Right kidney (tissue), 9 donors: ENCODE measurements around the gene C1QB.

Experiments used
- DNase-seq: peaks from one replicate; pipeline ENCODE4 v3.0.0-alpha.2; 2016
- long read RNA-seq, 8 donors: transcript quantifications; one replicate each; lab custom pipeline, GENCODE V29; 2026

Gene C1QB, protein sequence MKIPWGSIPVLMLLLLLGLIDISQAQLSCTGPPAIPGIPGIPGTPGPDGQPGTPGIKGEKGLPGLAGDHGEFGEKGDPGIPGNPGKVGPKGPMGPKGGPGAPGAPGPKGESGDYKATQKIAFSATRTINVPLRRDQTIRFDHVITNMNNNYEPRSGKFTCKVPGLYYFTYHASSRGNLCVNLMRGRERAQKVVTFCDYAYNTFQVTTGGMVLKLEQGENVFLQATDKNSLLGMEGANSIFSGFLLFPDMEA
- long read RNA-seq, donor 1, transcript C1QB-203 (3 exons, 1,254 nt): major isoform, 7 of 8 reads
- long read RNA-seq, donor 1, partial matches to known transcripts: 0 of 8 reads
- long read RNA-seq, donor 1, other reads (novel, unspliced or antisense): 0 of 8 reads
- long read RNA-seq, donor 2, partial matches to known transcripts: 0 of 4 reads
- long read RNA-seq, donor 2, other reads (novel, unspliced or antisense): 0 of 4 reads
- long read RNA-seq, donor 3, partial matches to known transcripts: 0 of 2 reads
- long read RNA-seq, donor 3, other reads (novel, unspliced or antisense): 0 of 2 reads
- long read RNA-seq, donor 4, partial matches to known transcripts: 0 of 4 reads
- long read RNA-seq, donor 4, other reads (novel, unspliced or antisense): 0 of 4 reads
- long read RNA-seq, donor 5, transcript C1QB-203 (3 exons, 1,254 nt): major isoform, 6 of 6 reads
- long read RNA-seq, donor 5, partial matches to known transcripts: 0 of 6 reads
- long read RNA-seq, donor 5, other reads (novel, unspliced or antisense): 0 of 6 reads
- long read RNA-seq, donor 6, transcript C1QB-203 (3 exons, 1,254 nt): major isoform, 7 of 12 reads
- long read RNA-seq, donor 6, partial matches to known transcripts: 5 of 12 reads
- long read RNA-seq, donor 6, other reads (novel, unspliced or antisense): 0 of 12 reads
- long read RNA-seq, donor 7, transcript C1QB-203 (3 exons, 1,254 nt): major isoform, 6 of 6 reads
- long read RNA-seq, donor 7, partial matches to known transcripts: 0 of 6 reads
- long read RNA-seq, donor 7, other reads (novel, unspliced or antisense): 0 of 6 reads
- long read RNA-seq, donor 8, transcript C1QB-203 (3 exons, 1,254 nt): major isoform, 6 of 6 reads
- long read RNA-seq, donor 8, partial matches to known transcripts: 0 of 6 reads
- long read RNA-seq, donor 8, other reads (novel, unspliced or antisense): 0 of 6 reads

DNA sequence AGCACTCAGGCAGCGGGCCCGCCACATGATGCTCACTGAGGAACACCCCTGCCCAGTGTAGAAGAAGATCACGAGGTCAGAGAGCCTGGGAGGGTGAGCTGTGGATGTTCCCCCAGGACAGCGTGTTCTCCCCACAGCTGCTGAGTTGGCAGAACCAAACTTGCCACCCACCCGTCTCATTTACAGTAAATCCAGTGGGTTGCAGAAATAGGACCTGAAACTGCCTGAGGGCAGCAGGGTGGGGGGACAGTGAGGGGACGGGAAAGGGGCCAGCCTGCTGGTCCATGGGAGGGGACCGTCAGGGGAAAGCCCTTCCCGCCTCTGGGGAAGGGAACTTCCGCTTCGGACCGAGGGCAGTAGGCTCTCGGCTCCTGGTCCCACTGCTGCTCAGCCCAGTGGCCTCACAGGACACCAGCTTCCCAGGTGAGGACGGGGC, at the start of gene C1QB:
TSS of gene C1QB (plus strand) at position 356 of the 436 bp plus-strand sequence. CDS start 6,227 bp downstream, outside the sequence.
- no peak for DNase-seq

DNA sequence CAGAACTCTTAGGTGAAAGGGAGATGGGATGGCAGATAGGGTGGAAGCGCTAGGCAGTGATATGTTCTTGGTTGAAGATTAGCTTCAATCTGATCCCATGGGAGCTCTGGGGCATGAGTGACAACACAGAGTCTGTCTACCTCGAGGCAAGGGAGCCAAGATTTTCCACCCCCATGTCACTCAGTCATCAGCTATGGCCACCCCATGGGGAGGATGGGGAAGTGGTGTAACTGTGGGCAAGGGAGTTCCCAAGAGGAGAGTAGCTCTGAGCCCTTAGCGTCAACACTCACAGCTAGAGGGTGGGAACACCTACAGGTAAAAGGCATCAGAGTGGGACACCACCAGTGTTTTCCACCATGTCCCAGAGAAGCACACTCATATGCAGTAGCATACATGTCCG, 46.9 kb upstream of the C1QB start:
- no peak for DNase-seq

DNA sequence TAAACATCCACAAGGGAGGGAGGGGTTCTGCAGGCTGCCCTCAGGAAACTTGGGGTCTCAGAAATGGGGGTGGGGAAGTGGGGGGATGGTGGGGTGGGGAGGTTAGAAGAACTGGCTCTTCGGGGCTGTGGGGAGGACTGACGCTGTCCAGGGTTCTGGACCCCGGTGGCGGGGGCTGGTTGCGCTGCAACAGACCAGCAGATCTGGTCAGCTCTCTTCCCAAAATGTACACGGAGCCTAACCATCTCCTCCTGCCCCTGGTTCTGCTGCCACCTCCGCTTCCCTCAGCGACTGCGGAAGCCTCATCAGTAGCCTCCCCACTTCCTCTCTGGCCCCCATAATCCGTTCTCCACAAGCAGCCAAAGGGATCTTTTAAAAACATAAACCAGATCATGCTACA, 45.9 kb upstream of the C1QB start:
- DNase-seq: no peak

DNA sequence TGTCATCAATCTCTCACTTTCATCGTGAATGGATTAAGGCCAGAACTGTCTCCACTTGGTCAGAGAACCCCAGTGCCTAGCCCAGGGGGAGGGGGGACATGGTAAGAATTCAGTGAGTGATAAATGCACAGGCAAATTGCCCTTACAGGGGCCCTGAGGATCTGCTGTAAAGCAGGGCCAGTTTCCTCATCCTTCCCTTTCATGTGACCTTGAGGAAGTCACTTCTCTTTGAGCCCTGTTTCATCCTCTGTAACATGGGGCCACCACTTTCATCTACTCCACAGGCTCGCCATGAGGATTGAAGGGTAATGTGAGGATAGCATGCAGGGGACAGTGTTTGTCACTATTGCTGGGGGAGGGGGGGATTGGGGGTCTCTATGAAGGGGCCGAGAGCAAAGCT, 44.7 kb upstream of the C1QB start:
- DNase-seq: no peak

DNA sequence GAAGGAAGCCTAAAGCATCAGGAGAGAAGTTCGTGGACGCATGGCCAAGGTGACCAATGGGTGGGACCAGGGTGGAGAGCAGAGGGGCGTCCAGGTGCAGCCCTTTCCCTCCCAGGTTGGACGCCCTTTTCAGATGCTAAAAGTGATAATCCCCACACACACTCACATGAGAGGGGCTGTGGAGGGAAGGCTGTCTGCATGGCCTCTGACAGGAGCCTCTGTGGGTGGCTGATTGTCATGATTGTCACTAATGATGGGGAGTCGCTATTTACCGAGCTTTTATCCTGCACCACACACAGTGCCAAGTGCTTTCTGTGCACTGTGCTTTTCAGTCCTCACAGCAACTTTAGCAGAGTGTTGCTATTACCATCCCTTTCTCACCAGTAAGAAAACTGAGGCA, 43.7 kb upstream of the C1QB start:
- DNase-seq: no peak

DNA sequence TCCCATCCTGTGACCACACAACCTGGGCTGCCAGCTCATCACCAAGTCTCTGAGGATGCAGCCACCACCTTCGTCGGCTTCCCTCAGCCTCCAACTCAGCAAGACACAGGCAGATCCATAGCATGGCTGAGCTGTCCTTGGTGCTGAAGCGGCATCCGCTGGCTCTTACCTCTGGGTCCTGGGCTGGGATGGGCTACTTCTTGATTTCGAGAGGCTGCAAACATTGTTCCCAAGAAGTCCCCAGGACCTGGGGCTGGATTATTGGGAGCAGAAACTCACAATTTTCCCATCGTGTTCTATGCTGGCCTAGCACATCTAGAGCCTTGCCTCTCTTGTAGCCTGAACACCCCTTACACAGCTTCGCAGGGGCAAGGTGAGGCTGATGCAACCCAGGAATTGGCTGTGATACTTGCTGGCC, 41.5 kb upstream of the C1QB start:
- peak; percentile 56 for DNase-seq

DNA sequence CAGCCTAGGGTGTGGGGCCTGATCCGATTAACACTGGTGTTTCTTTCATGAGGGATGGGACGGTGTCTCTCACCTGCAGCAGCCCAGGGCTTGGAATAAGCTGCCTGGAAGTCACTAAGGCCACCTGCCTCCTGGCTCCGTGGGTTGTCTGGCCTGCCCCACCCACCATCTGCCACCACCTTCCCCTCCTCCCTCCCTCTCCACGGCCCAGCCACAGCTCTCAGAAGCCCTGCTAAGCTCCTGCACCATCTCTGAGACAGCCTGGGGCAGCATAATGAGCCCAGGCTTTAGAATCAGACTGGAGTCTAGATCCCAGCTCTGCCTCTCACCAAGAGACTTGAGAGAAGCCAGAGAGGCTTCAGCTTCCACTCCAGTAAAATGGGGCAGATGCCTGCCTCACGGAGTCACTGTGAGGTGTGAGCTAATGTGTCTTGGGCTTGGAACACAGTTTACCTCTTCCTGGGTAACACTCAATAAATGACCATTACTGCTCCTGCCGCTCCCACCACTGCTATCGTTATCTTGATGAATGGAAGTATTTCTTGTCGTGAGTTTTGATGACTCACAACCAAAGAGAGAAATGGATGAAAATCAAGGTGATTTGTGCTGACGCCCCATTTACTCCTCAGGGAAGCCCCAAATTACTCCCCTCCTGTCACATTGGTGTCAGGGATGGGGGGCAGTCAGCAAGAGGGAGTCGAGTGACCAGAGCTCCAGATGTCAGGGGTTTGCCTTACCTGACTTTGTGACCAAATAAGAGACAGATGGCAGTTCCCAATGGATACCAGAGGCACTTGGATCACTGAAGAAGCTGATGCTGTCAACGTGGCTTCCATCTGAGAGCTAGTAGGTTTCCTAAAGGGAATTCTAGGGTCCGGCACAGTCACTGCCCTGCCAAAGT, 40.1 kb upstream of the C1QB start:
- no peak for DNase-seq

DNA sequence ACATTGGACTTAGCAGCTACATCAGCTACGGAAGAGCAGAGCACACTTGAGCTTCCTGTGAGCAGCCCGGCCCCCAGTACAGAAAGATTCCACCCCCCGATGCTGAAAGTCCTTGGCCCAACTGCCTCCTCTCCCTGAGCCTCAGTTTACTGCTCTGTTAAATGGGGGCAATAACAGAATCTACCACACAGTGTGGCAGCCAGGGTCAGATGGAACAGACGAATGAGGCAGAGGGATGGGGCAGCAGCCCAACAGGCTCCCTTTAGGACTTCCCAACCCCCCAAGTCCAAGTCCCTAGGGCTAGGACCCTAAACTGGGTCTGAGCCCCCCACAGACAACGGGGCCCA, 39.5 kb upstream of the C1QB start:
- no peak for DNase-seq

DNA sequence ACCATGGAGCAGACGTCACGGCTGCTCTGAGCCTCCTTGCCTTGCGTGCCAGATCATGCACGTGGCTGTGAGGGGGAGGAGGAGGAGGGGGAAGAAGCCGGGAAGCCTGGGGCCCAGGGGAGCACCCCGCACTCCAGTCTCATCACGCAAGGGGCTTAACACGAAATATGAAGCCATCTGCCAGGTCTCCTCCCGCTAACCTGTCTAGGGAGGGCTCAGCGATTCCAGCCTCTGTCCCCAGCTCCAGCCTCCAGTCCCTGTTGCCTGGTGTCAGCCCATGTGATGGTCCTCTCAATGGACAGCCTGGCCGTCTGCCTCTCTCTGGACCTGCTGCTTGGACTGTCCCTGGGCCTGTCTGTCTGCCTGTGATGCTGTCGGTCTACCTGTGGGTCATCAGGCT, 39.1 kb upstream of the C1QB start:
- DNase-seq: no peak

DNA sequence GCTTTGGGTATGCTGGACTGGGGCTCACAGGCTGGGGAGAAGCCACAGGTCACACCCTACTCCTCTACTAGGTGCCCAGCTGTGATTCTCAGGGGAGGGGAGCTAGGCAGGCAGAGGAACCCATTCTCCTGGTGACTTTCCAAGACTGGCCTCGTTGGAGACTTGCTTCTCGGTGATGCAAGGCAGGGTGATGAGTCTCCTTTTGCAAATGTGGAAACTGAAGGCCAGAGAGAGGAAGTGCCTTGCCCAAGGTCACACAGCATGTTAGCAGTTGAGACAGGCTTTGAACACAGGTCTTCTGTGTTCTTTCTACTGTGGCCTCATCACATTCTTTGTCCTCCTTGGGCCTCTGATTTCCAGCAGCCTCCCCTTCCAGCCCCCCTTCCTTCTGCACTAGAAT, 37.1 kb upstream of the C1QB start:
- DNase-seq: no peak

DNA sequence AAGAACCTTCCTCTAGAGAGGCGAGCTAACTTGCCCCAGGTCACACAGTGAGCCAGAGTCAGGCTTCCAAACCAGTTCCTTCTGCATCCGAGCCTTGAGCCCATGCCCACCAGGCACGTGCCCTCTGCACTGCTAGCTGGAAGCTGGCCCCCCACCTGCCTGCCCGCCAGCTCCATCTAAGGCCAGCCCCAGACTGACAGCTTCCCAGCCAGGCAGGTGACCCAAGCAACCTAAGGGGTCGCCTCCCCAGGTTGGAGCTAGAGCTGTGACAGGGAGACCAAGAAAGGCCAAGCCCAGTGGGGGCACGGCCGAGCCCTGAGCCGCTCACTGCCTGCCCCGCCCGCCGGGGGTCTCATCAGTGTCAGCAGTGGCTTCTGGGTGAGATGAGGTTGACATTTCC, 36.5 kb upstream of the C1QB start:
- DNase-seq: no peak

DNA sequence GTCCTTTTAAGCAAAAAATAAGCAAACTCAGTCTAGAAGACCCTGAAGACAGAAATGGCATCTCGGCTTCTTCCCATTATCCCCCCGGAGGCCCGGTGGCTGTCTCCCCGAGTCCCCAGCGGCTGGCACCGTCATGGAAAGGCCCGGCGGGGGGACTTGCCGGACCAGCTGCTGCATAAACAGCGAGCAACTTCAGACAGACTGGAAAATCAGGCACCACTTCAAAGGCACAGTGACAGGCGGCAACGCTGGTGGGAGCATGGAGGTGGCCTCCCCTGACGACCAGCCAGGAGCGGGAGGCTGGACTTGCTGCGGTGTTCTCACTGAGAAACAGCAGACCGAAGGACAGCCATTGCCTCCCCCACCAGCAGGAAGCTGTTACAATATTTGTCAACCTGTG, 35.0 kb upstream of the C1QB start:
- no peak for DNase-seq

DNA sequence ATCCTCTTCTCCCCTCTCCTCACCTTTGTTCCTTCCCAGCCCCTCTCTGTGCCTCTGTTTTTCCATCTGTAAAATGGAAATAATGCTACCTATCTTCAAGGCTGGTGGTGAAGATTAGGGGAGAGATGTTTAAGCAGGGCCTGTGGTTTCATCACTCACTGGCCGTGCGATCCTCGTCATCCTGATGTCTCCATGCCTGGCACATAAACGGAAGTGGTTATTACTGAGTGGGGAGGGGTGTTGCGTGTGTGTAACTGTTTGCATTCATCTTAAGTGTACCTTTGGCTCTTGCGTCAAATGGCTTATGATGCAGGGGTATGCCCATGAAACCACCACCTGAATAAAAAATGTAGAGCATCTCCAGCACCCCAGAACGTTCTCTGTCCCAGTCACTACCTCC, 33.8 kb upstream of the C1QB start:
- no peak for DNase-seq

DNA sequence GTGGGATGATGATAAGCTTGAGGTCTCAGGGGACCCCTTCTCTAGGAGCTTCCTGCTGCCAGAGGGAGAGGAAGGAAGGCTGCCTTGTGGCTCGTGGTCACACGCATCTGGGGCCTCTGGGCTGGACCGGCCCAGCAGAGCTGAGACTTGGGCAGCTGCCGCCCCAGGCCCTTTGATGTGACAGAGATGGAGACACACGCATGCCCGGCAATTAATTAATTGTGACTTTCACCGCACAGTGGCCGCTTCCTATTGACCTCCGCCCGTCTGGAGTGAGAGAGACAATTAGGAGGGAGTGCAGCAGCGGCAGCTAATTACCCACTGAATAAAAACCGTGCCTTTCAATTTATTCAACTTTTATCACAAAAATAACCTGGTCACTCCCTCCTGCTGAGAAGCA, 33.2 kb upstream of the C1QB start:
- DNase-seq: no peak

DNA sequence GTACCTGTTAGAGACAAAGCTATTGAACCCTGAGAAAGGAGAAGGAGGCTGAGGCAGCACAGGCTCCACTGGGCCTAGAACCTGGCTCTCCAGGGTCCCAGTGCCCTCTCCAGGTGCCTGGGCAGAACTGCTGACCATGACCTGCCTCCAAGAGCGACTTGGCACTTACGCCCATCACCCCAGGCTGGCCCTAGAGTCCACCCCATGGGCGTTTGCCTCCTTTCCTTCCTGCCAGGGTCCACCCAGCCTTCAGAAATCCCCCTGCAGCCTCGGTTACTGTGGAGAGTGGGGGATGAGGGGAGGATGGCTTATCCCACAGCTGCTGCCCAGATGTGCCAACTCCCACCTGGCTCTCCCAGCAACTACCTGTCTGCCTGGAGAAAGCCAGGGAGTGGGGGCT, 31.3 kb upstream of the C1QB start:
- no peak for DNase-seq

DNA sequence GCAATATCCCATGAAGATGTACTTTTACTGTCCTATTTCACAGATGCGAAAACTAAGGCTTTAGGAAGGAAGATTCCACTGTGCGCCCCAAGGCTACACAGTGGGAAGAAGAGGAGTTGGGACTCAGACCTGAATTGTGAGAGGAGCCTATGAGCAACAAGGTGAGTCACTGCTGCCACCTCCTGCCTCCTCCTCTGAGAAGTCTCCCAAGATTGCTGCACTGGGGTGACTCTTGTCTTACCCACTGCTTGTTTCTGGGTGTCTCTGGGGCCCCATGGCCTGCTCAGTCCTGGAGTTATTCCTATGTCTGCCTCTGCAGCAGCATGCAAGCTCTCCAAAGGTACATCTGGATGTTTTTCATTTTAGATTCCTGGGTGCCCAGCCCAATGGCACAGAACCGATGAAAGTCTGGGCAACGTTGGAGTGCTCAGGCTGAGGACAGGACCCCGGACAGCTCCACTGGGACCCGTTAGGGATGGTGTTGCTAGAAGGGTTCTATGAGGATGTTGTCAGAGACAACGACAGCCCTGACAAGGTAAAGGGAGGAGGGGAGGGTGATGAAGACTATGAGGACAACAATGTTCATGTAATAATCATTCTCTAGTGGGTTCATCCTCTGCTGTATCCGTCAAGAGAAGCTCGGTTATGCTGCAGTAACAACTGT, 27.6 kb upstream of the C1QB start:
- no peak for DNase-seq

DNA sequence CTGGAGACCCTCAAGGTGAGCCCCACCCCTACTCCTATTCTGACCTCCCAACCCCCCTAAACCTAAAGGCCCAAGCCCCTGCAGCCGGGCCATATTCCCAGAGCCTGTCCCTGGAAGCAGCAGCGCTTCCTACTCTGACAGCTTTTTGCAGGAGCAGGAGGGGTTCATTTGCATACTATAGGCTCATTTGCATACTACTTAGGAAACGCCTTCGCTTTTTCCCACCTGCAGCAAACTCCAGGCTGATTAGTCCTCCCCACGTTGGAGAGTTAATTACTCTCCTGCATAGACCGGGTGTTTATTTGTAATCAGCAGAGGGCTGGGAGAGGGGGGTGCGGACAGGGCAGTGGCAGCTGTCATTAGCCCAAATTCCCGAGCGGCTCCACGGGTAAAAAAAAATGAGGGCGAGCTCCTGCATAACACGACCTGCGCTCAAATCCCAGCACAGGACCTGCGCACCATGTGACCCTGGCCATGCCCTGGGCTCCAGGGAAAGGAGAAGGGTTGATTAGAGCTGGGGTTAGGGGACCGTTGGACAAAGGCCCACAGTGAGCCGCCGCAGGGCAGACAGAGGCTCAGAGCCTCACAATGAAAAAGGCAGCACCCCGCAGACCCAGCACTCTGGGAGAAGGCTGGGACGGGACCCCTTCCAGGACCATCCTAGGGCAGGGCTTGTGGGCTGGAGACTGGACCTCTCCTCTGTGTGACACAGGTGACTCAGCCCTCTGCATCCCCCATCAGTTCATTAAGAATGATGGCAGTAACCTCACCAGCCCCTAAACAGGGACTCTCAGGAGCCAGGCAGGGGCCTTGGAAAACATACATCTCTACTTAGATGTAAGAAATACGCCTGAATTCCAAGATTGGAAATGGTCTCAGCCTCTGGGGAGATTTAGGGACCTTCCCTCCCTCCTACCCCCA, 26.5 kb upstream of the C1QB start:
- DNase-seq: no peak

DNA sequence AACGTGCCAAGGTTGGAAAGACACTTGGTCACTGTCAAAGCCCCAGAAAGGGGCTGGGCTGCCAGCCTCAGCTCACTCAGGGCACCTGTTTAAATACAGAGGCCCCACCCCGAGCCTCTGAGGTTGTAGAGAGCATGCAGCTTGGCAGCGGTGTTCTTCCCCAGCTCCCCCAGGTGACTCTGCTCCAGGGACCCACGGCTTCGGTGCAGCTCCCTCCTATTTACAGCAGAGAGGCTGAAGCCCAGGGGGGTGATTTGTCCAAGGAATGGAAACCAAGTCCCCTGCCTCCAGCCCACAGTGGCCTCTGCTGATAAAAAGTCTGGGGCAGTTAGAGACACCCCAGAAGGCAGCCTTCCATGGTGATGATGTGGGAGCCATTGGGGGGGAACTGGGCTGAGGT, 25.7 kb upstream of the C1QB start:
- no peak for DNase-seq

DNA sequence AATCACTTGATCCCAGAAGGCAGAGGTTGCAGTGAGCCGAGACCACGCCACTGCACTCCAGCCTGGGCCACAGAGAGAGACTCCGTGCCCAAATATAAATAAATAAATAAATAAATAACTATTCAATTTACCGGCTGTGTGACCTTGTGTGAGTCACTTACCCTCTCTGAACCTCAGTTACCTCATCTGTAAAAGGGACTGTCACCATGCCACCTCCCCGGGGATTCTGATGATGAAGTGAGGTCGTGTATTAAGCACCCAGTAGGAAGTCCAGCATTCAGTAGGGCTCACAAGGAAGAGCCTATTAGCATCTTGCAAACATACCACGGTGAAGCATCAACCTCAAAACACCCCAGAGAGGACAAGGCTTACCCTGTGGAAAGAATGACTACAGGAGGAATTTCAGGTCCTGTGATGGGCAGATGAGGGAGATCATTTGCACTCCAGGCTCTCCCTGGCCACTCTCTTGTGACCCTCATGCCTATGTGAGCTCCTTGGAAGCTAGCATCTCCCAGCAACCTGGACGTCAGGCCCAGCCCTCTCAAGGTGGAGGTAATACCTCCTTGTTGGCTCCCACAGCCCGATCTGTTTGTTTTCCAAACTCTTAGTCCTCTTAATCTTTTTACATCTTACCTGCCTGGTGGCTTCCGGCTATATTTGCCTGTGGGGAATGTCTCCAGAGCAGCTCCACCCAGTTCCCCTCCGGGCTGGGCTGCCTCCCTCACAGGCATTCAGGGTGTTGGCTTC, 24.2 kb upstream of the C1QB start:
- no peak for DNase-seq
